Stomach (tissue), 4 donors: Measurements from ENCODE around the gene ALG2.

Experiments used
- CTCF ChIP-seq, 7 experiments: fragments of 450-650 bp in 4 of 7; fragments of 200-600 bp in 3 of 7; sonication (generic) in 3 of 7; IDR thresholded peaks; one replicate each; pipeline ENCODE4 v1.5.1; 2016 to 2019; ENCODE audit warnings: antibody characterized with exemption in 7 of 7, control low read depth in 2 of 7, mild to moderate bottlenecking in 1 of 7
- EP300 ChIP-seq: sonication (generic); formaldehyde crosslinking; IDR thresholded peaks from one replicate; pipeline ENCODE4 v1.6.1; 2017; ENCODE audit warnings: antibody characterized with exemption
- POLR2A ChIP-seq, 4 donors: fragments of 450-650 bp; IDR thresholded peaks; one replicate each; pipeline ENCODE4 v1.6.1; 2016; ENCODE audit warnings: antibody characterized with exemption in 4 of 4, control low read depth in 2 of 4, mild to moderate bottlenecking in 1 of 4, moderate library complexity in 1 of 4

- no peak for TF ChIP-seq CTCF (IDR thresholded peaks at IDR 0.05)
- no peak for TF ChIP-seq POLR2A (IDR thresholded peaks at IDR 0.05)
- TF ChIP-seq EP300 = no peak
Measured at GRCh38 chr9:99197987-99198386, 23.8 kb downstream of the ALG2 start.
